ENCODE measurements around the gene KRTAP5-3.
"Not testable (repeated sequence)": the region's sequence is repeated elsewhere in the genome, so short reads cannot be mapped to it uniquely, and the experiment has no call there.

KRTAP5-3 gene

GRCh38 chr11:1648653-1649420 lies 40.6 kb upstream of the KRTAP5-3 start:
- H3K4me3 ChIP-seq (ENCODE audit: low read depth, low read length): no peak overlapping the region
- DNase-seq (ENCODE audit: low read depth): no peak
- TF ChIP-seq, protein P1, sequence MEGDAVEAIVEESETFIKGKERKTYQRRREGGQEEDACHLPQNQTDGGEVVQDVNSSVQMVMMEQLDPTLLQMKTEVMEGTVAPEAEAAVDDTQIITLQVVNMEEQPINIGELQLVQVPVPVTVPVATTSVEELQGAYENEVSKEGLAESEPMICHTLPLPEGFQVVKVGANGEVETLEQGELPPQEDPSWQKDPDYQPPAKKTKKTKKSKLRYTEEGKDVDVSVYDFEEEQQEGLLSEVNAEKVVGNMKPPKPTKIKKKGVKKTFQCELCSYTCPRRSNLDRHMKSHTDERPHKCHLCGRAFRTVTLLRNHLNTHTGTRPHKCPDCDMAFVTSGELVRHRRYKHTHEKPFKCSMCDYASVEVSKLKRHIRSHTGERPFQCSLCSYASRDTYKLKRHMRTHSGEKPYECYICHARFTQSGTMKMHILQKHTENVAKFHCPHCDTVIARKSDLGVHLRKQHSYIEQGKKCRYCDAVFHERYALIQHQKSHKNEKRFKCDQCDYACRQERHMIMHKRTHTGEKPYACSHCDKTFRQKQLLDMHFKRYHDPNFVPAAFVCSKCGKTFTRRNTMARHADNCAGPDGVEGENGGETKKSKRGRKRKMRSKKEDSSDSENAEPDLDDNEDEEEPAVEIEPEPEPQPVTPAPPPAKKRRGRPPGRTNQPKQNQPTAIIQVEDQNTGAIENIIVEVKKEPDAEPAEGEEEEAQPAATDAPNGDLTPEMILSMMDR (IDR thresholded peaks at IDR 0.05; ENCODE audit: control insufficient read depth, extremely low read depth, insufficient read depth): no peak

DNA sequence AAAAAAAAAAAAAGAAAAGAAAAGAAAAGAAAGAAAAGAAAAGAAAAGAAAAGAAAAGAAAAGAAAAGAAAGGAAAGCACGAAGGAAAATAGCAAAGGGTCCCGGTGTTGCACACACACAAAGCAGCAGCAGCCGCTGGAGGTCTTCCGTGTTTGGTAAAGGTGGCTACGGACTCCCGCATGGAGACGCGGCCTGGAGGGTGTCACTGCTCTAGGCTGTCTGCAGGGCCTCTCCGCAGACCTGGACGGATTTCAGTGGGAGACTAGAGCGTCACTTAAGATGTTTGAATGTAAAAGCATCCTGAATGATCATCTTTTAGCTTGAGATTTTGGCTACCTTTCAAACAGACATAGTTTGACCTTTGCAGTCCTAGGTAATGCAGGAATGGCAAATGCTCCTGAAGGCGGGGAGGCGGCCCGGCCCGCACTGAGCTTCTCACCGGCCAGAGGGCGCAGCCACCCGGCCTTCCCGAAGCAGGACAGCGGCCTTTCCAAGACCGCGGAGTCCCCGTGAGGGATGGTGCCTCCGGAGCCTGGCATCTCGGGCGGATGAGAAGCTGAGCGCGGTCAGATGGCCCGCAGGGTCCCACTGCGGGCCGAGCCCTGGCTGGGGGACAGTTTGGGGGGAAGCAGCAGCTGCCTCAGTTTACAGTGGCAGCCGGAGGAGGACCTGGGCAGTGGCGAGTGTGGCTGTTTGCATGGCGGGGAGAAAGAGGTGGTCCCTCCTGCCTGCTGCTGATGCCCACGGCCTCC lies 39.8 kb upstream of the KRTAP5-3 start:
- no peak for DNase-seq (ENCODE audit: low read depth)
- TF ChIP-seq, protein P1 (IDR thresholded peaks at IDR 0.05; ENCODE audit: control insufficient read depth, extremely low read depth, insufficient read depth): no peak
- H3K4me3 ChIP-seq (ENCODE audit: low read depth, low read length): no peak overlapping the region

- H3K4me3 ChIP-seq (ENCODE audit: low read depth, low read length); DNase-seq (ENCODE audit: low read depth): not testable (repeated sequence)
Observed at GRCh38 chr11:1646540-1646939, 38.3 kb upstream of the KRTAP5-3 start.

DNA sequence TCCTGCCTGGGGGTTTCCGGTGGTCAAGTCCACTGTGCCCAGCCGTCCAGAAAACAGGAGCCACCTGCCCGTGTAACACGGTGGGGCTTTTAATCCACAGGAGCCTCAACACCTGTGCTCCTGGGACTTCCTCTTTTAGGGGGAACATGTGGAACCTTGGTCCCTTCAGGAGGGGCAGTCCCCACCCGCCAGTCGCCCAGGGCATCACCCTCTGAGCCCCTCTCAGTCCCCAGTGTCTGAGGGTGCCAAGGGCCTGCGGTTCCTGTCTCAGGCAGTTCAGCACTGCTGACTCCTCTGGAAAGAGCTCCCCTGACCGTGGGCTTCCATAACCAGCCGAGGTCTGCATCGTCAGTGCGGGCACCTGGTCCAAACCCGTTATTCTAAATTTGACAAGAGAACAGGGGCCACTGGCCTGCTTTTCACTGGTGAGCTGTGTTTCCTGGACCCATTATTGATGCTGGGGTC lies 37.1 kb upstream of the KRTAP5-3 start:
- TF ChIP-seq, protein P1 (IDR thresholded peaks at IDR 0.05; ENCODE audit: control insufficient read depth, extremely low read depth, insufficient read depth): no peak
- H3K4me3 ChIP-seq (ENCODE audit: low read depth, low read length): no peak overlapping the region
- no peak for DNase-seq (ENCODE audit: low read depth)

DNA sequence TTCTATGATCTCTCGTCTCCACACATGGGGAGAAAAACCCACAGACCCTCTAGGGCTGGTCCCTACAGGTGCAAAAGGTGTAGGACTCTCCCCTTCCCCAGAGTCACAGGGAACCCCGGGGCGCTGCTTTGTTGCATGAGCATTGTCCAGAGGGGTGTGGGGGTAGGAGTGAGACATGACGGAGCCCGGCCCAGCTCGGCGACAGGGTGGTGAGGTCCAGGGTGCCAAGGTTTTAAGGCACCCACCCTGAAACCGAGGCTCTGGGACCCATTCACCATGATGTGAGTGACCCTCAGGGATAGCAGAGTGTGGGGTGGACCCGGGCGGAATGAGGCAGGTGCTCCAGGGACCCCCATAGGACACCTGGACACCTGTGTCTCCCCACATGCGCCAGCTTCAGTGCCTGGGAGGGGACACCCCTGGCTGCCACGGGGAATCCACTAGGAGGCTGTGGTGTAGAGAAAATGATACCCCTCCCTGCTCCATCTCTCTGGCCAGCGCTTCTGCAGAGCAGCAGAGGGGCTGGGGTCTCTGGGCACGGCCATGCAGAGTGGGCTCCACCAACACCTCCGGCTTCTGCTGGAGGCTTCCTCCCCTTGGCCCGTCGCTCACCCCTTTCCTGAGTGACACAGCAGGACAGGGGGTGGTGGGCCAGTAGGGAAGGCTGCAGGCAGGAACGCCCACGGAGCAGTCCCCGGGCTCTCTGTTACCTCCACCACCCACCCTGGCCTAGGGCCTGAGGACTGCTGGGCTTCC lies 36.5 kb upstream of the KRTAP5-3 start:
- H3K4me3 ChIP-seq (ENCODE audit: low read depth, low read length): no peak overlapping the region
- TF ChIP-seq, protein P1 (IDR thresholded peaks at IDR 0.05; ENCODE audit: control insufficient read depth, extremely low read depth, insufficient read depth): no peak
- DNase-seq (ENCODE audit: low read depth): no peak

DNA sequence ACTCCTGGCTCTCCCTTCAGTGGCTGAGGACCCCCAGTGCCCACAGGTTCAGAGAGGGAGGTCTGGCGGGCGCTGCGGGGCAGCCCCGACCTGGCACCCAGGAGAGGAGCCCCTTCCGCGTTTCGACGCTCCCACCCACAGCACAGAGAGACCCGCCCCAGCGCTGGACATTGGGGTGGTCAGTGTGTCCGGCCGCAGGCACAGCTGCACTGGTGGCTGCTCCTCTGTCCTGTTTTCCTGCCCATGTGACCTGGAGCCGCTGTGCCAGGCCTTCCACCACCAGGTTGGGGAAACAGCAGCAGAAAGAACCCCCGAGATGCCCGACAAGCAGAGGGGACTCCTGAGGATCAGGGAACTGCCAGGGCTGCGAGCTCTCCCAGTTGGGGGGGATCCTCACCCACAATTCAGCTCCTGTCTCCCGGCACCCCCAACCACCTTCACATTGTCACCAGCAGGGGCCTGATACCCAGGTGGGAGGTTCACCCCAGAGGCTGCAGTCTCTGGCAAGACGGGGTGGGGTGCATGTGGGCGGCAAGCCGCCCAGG lies 35.0 kb upstream of the KRTAP5-3 start:
- DNase-seq (ENCODE audit: low read depth): no peak
- TF ChIP-seq, protein P1 (IDR thresholded peaks at IDR 0.05; ENCODE audit: control insufficient read depth, extremely low read depth, insufficient read depth): no peak

More for the DNA sequence above, 35.0 kb upstream of the KRTAP5-3 start:
- no peak overlapping the region for H3K4me3 ChIP-seq (ENCODE audit: low read depth, low read length)

Measured in LNCaP clone FGC (cell line).